A673 (cell line): ENCODE data around the gene MED14.

Experiments
- CTCF ChIP-seq: fragments of 300-800, 200-600 bp; sonication (generic); conservative IDR thresholded peaks from 2 replicates; pipeline ENCODE4 v1.5.1; 2017; ENCODE audit warnings: low read depth, mild to moderate bottlenecking, antibody characterized with exemption, low read length, moderate library complexity, mixed read lengths
- EZH2 ChIP-seq: fragments of 200-600 bp; sonication (generic); IDR thresholded peaks from 2 replicates; pipeline ENCODE4 v1.6.1; 2017; ENCODE audit warnings: borderline replicate concordance, low read depth, mild to moderate bottlenecking, mixed read lengths, antibody characterized with exemption, low read length; ENCODE audit not compliant: poor library complexity, severe bottlenecking

- TF ChIP-seq CTCF, result no peak
- no peak for TF ChIP-seq EZH2
These were observed 75.0 kb downstream of the MED14 start for GRCh38 chrX:40660381-40660780.
